Left renal cortex interstitium (tissue), 4 donors: ENCODE data around the gene C11orf68. TPM values are rescaled to one million over a fixed set of nuclear protein-coding genes. Genes with fewer than 3 reads are reported as not detected.
A peak's percentile ranks its signal among the peaks of the same experiment; 100 is the strongest.

ENCODE experiments used
- DNase-seq, 4 donors: peaks; one replicate each; pipeline ENCODE4 v3.0.0-alpha.2; 2013; ENCODE audit warnings: low read depth in 4 of 4, low spot score in 2 of 4, missing footprints in 1 of 4
- polyA plus RNA-seq, 4 donors: library from polyadenylated mRNA; unstranded; fragments of 120-200 nt; gene quantifications; one replicate each; pipeline ENCODE4 v1.2.1, GENCODE V29; 2013; ENCODE audit not compliant: insufficient read length in 4 of 4

Gene C11orf68
- polyA plus RNA-seq, 4 donors, result 31.8 to 49.9 (median 41.7) TPM

DNA sequence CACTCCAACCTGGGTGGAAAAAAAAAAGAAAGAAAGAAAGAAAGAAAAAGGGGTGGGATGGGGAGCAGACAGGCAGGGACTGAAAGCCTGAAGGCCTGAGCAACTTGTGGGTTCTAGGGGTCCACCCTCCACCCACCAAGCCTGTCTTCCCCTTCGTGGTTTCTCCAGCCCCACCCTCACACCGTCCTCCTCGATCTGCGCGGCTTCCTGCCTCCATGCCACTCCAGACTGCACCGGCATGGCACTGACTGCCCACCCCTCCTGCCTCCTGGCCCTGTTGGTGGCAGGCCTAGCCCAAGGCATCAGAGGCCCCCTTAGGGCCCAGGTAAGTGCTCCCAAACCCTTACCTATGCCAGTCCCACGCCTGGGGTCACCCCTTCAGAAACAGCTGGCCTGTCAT, 39.2 kb downstream of the C11orf68 start, which contains the start of gene CTSW:
Gene CTSW (plus strand): TSS at position 221 of the 400 bp plus-strand sequence. CDS start 18 bp downstream, at position 239.
- no peak for DNase-seq

DNA sequence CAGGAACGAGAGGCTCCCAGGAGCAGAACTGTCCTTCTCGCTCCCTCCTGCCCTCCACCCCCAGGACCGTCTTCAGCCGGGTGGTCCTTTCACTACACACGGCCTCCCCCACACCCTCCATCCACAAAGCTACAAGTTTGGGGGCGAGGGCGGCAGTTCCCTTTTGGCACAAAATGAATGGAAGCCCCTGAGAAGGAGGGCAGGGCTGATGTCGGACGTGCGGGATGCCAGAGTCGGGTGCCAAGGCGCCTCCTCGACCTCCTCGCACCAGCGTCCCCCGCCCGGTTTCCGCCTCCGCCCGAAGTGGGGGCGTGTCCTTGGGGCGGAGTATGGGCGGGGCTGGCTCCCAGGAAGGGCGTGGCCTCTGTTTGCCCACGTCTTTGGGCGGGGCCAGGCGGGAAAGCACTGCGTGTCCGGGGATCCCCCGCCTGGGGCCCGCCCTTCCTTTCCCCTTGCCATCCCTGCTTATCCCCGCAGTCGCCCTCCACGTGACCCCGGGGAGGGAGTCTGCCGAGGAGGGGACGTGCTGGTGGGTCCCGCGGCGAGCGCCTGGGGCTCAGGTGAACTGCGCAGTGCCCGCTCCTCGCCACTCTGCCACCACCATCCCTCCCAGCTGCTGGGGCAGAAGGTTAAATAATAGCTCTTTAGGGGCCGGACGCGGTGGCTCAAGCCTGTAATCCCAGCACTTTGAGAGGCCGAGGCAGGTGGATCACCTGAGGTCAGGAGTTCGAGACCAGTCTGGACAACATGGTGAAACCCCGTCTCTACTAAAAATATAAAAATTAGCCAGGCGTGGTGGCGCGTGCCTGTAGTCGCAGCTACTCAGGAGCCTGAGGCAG, 45.3 kb downstream of the C11orf68 start:
- DNase-seq, result peak in 2 of 4 donors; percentile 84 to 86

DNA sequence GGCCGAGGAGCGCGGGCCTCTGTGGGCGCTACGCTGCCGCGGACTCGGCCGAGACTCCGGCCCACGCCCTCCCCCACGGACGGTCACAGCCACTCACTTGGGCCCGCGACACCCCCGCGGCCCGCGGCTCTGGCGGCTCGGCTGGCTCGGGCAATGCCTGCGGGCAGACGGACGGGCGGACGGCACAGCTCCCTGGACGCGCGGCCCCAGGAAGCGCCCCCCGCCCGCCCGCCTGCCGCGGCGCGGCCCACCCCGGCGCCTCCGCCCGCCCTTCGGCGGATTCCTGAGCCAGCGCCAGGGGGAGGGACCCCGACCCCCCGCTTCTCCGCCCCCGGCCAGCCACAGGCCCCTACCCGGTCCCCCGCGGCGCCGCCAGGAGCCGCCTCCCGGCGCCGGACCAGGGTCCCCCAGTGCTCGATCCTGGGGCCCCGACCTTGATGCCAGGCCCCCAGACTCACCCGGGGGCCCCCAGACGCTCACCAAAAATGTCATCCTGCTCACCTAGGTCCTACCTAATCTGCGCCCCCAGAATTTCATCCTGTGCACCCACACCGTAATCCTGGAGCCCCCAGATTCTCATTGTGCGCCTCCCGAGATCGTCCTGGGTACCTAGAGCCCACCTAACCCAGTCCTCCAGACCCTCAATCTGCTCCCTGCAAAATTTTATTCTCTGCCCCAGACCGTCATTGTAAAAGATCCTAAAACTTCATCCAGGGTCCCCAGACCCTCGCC, 46.1 kb downstream of the C11orf68 start, which contains the start of gene EFEMP2:
Gene EFEMP2 (minus strand): TSS at position 215 of the 732 bp plus-strand sequence. CDS start 446 bp downstream, outside the sequence.
- DNase-seq, result no peak

DNA sequence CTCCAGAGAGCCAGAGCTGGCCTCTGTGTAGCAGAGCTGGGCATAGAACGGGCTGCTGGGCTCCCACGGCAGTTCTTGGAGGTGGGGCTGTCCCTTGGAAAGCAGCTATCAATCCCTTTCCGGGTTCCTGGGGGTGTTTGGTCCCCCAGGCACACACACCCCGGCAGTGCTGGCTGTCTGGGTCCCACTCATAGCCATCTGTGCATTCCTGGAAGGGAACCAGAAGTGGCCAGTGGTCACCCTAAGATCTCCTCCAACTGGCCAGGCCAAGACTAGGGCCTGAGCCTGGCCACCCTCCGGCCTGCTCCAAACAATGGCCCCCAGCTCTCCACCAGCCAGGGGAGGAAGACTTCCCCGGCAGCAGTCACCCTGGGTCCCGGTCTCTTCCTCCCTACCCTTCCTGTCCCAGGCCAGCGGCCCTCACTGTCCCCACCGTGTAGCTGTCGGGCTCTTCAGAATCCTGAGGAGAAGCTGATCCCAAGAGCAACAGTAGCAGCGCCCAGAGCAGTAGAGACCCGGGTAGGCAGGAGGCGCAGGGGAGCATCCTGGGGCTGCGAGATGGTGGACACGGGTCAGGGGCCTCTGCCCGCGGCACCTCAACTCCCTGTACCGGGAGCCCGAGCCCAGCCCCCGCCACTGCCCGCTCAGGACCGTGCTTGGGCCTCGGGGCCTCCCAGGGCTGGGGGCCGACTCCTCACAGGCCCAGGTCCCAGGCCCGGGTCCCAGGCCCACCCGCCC, 46.9 kb downstream of the C11orf68 start:
- DNase-seq, result no peak

DNA sequence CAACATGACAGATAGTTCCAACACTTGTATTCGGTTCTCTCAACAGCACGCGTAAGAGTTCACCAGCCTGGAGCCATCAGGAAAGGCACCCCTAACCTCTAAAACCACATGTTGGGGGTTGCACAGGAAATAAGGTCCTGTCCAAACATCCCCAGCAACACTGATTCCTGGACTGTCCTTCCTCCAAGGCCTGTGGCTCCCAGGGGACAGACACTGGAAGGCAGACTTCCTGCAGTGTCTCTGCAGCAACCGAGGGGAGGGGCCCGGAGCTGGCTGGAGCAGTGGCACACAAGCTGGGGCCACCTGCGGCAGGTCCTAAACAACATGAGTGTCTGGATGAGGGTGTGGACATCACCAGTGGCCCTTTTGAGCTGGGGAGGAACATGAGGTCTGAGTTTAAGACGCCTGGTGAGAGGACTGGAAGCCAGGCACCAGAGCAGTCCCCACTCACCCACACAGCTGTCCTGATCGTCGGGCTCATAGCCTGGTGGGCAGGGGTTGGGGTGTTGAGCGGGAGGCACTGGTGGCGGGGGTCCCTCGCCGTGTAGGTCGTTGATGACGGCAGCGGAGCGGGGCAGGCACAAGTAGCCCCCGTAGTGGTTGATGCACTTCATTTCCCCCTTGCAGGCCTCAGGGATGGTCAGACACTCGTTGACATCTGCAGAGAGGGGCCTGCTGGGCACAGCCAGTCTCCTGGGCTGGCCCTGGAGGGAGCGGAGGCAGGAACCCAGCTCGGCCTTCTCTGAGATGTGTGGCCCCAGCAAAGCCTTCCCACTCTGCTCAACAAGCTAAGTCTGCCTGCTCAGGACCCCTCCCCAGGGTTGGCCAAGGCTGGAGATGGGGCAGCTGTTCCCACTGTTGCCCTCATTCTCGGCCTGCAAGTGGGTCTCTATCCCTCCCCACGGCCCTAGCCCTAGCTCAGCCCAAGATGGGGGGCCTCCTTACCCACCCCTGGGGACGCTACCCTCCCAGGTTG, 47.9 kb downstream of the C11orf68 start:
- no peak for DNase-seq

DNA sequence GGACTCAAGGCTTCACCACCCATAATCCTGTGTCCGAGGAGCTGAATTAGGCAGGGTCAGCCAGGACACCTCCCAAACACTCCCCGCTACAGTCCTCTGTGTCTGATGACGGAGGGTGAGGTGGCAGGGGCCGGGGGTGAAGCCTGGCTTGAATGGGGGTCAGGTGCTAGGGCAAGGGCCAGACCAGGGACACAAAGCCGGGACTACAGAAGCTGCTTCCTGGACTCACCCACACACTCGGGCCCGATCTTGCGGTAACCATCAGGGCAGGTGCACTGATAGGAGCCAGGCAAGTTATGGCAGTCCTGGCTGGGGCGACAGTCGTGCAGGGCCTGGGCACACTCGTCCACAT, 48.6 kb downstream of the C11orf68 start:
- DNase-seq, result no peak

DNA sequence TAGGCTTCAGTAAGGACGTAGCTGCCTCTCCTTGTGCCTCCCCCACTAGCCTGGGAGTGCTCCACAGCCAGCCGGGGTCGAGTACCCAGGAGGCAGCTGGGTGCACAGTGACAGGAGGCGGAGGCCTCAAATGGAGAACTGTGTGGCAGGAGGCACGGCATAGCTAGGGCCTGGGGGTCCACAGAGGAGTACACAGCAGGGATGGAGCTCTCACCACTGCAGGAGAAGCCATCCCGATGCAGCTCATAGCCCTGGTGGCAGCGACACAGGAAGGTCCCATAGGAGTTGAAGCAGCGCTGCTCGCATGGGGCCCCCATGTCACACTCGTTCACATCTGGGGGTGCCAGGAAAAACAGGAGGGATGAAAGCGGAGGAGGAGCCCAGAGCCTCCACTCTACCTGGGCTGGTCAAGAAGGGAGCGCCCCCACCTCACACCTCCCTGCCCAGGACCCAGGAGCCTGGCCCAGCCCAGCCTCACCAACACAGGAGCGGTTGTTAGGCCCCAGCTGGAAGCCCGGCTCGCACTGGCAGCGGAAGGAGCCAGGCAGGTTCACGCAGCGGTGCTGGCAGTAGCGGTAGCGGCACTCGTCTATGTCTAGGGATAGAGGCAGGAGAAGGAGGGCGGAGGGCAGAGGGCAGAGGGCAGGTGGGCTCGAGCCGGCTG, 49.1 kb downstream of the C11orf68 start:
- no peak for DNase-seq

DNA sequence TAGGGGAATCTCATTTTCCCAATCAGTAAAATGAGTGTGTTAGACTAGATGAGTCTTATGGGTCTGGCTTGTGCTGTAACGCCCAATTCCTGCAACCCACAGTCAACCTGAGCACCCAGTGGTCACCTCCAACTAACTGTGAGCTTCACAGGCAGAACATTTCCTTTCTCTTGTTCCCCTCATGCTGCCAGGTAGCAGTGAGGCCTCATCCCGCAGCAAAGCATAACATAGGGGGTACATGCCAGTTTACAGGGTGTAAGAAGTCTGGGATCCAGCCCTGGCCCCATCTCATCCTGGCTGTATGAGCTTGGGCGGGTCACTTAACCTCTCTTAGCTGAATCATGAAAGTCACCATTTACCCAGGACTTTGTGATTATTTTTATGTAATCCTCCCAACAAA, 50.0 kb downstream of the C11orf68 start:
- DNase-seq, result no peak

GRCh38 chr11:65868076-65868667, 50.7 kb downstream of the C11orf68 start:
- no peak for DNase-seq

DNA sequence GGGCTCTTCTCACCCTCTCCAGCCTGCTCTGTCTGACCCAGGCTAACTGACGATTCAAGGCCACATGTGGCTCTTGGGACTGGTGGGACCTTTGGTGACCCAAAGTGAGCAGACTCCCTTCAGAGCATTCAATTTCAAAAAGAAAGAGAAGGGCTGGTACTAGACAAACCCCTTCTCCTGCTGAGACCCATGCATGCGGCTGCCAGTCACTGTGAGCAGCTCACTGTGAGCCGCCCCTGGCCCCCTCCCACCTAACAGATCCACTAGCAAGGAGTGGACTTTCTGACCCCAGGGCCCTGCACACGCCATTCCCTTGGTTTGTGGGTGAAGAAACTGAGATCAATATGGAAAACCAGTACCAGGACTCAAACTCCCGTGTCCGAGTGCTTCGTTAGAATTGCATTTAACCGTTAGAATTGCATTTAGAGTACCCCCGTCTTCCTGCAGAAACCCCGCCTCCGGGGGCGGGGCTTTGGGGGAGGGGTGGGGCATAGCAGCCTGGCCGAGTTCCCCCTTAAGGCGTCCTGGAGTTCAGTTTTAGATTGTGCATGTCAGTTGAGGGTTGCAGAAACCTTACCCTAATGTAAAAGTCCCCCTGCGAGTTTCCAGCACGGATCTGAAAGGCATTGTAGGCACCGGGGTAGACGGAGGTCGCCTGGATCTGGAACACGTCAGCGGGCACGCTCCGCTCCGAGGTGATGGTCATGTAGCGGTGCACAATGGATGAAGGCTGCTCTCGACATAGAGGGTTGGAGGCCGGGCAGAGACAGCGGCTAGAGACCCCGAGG, 51.4 kb downstream of the C11orf68 start:
- DNase-seq, result no peak

Other genes starting within 250 kb of the C11orf68 start
- 10 to 100 TPM; 68.5 to 80.9 (median 80.1) TPM for gene KAT5, start 206.8 kb downstream of the C11orf68 start, polyA plus RNA-seq
- 10 to 100 TPM; 31.9 to 62.5 (median 53.3) TPM for gene RNASEH2C, start 198.3 kb downstream of the C11orf68 start, polyA plus RNA-seq
- gene AP5B1, start 138.1 kb downstream of the C11orf68 start, polyA plus RNA-seq, result 10 to 100 TPM in 1 of 4 donors, 1 to 10 TPM in 3; 6.0 to 11.8 (median 8.5) TPM
- 10 to 100 TPM in 3 of 4 donors, 1 to 10 TPM in 1; 9.2 to 16.6 (median 13.4) TPM for gene OVOL1, start 132.0 kb downstream of the C11orf68 start, polyA plus RNA-seq
- gene SNX32, start 85.1 kb downstream of the C11orf68 start, polyA plus RNA-seq, result 1 to 10 TPM; 1.4 to 4.9 (median 2.5) TPM
- gene CFL1, start 60.9 kb downstream of the C11orf68 start, polyA plus RNA-seq, result 100 to 1,000 TPM; 733 to 901 (median 785) TPM
- 10 to 100 TPM; 41.7 to 67.3 (median 55.7) TPM for gene MUS81, start 58.6 kb downstream of the C11orf68 start, polyA plus RNA-seq
- gene EFEMP2, start 46.3 kb downstream of the C11orf68 start, polyA plus RNA-seq, result 100 to 1,000 TPM in 3 of 4 donors, 10 to 100 TPM in 1; 96.5 to 170 (median 123) TPM
- 1 to 10 TPM in 3 of 4 donors, under 1 TPM in 1; 0.77 to 1.6 (median 1.3) TPM for gene CTSW, start 39.2 kb downstream of the C11orf68 start, polyA plus RNA-seq
- gene FIBP, start 30.6 kb downstream of the C11orf68 start, polyA plus RNA-seq, result 100 to 1,000 TPM in 1 of 4 donors, 10 to 100 TPM in 3; 91.1 to 106 (median 96.7) TPM
- 10 to 100 TPM in 2 of 4 donors, 1 to 10 TPM in 2; 7.6 to 19.9 (median 11.7) TPM for gene CCDC85B, start 28.4 kb downstream of the C11orf68 start, polyA plus RNA-seq
- under 1 TPM; 0.11 to 0.30 (median 0.18) TPM for gene FOSL1, start 18.7 kb downstream of the C11orf68 start, polyA plus RNA-seq
- 100 to 1,000 TPM in 2 of 4 donors, 10 to 100 TPM in 2; 73.3 to 131 (median 95.7) TPM for gene DRAP1, start 364 bp upstream of the C11orf68 start, polyA plus RNA-seq
- under 1 TPM in 1 of 4 donors, not detected in 3; 0.52 TPM for gene TSGA10IP, start 26.4 kb upstream of the C11orf68 start, polyA plus RNA-seq
- 10 to 100 TPM; 45.3 to 57.6 (median 52.4) TPM for gene SART1, start 42.7 kb upstream of the C11orf68 start, polyA plus RNA-seq
- 10 to 100 TPM; 25.3 to 32.7 (median 28.4) TPM for gene EIF1AD, start 83.1 kb upstream of the C11orf68 start, polyA plus RNA-seq
- 100 to 1,000 TPM; 218 to 315 (median 264) TPM for gene BANF1, start 83.4 kb upstream of the C11orf68 start, polyA plus RNA-seq
- gene CST6, start 92.9 kb upstream of the C11orf68 start, polyA plus RNA-seq, result not detected
- not detected for gene CATSPER1, start 107.4 kb upstream of the C11orf68 start, polyA plus RNA-seq
- gene GAL3ST3, start 130.1 kb upstream of the C11orf68 start, polyA plus RNA-seq, result 1 to 10 TPM; 3.7 to 8.6 (median 5.9) TPM
- gene SF3B2, start 133.3 kb upstream of the C11orf68 start, polyA plus RNA-seq, result 100 to 1,000 TPM; 221 to 254 (median 237) TPM
- 10 to 100 TPM; 38.5 to 57.0 (median 50.4) TPM for gene PACS1, start 151.2 kb upstream of the C11orf68 start, polyA plus RNA-seq